Upper lobe of right lung (tissue), 1 donor: ENCODE data around the gene MINK1. TPM values are rescaled to one million over a fixed set of nuclear protein-coding genes. Genes with fewer than 3 reads are reported as not detected.

ENCODE experiments used
- ATAC-seq: fragments of 200-7000 bp; cut with Tn5 transposase; one replicate; pipeline ENCODE4 v1.9.1; 2020; ENCODE audit warnings: mild to moderate bottlenecking, moderate library complexity
- DNase-seq: peaks from one replicate; pipeline ENCODE4 v3.0.0-alpha.2; 2020
- H3K27ac ChIP-seq: fragments of 200-600 bp; one replicate; pipeline ENCODE4 v1.8.0; 2022
- H3K27me3 ChIP-seq: fragments of 200-600 bp; one replicate; pipeline ENCODE4 v1.8.0; 2022; ENCODE audit warnings: mild to moderate bottlenecking
- H3K36me3 ChIP-seq: fragments of 200-600 bp; one replicate; pipeline ENCODE4 v1.8.0; 2022
- H3K4me1 ChIP-seq: fragments of 200-600 bp; one replicate; pipeline ENCODE4 v1.8.0; 2022
- H3K4me3 ChIP-seq: fragments of 200-600 bp; one replicate; pipeline ENCODE4 v1.8.0; 2022; ENCODE audit warnings: mild to moderate bottlenecking
- H3K9me3 ChIP-seq: fragments of 200-600 bp; one replicate; pipeline ENCODE4 v1.8.0; 2022
- CTCF ChIP-seq: fragments of 200-600 bp; IDR thresholded peaks from one replicate; pipeline ENCODE4 v1.8.0; 2022; ENCODE audit warnings: antibody characterized with exemption
- intact Hi-C: fragments of 100-400 bp; cut with DNase I; formaldehyde crosslinking; loops from one replicate; pipeline ENCODE4 v1.11.0; 2022
- total RNA-seq: library from RNA; stranded (reverse); fragmentation: NEBNext Ultra II Directional; extraction: Animal tissue kit (Norgen Biotek cat#: 25700); gene quantifications from one replicate; pipeline ENCODE4 v1.2.1, GENCODE V29; 2021
- donor health status: DM: no; HTN: yes; CAD: no; lungs with severe emphysema.

MINK1 gene
- total RNA-seq, 1 donor from 2014 or later: 121 TPM

DNA sequence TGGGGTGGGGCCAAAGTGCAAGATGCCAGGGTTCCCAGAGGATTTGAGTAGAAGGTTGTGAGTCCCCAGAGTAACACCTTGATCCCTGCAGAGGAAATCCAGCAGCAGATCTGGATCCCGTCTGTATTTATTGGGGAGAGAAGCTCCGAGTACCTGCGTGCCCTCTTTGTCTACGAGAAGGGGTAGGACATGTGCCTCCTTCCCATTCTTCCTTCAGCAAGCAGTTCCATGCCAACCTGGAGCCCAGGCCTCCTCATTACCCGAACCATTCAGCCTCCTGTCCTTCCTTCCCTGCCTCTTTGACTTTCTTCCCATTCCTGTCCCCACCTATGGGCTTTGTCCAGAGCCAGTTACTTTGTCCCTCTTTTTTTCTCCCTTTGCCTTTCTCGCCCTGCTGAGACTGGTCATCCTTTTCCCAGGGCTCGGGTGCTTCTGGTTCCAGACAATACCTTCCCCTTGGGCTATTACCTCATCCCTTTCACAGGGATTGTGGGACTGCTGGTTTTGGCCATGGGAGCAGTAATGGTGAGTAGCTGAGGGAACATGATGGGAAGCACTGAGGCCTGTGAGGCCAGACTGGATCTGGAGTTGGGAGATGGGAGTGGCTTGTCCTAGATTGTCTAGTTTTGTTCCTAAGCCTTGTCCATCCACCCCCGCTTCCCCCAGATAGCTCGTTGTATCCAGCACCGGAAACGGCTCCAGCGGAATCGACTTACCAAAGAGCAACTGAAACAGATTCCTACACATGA is 109.8 kb downstream of the MINK1 start:
- intact Hi-C loops: no loop called here
- Histone ChIP-seq H3K27ac (no peak overlapping the region), H3K9me3 (no peaks in the 10 kb centered on the region), H3K27me3 (no peaks in the 10 kb centered on the region), H3K4me3 (no peak overlapping the region), H3K36me3 (peaks cover 53% of the 10 kb centered on the region), H3K4me1 (peaks cover 70% of the 10 kb centered on the region)
- no peak for ATAC-seq
- DNase-seq: no peak
- no peak for TF ChIP-seq CTCF

- no peak for DNase-seq
- ATAC-seq: no peak
- Histone ChIP-seq H3K27me3 (no peaks in the 10 kb centered on the region), H3K36me3 (peaks cover 49% of the 10 kb centered on the region), H3K4me3 (peak overlapping the region; percentile 25), H3K4me1 (peaks cover 60% of the 10 kb centered on the region), H3K27ac (peak overlapping the region; percentile 97), H3K9me3 (no peaks in the 10 kb centered on the region)
- TF ChIP-seq CTCF: no peak
- intact Hi-C loops: no loop called here
Observed at GRCh38 chr17:4944163-4944553, 111.0 kb downstream of the MINK1 start.

DNA sequence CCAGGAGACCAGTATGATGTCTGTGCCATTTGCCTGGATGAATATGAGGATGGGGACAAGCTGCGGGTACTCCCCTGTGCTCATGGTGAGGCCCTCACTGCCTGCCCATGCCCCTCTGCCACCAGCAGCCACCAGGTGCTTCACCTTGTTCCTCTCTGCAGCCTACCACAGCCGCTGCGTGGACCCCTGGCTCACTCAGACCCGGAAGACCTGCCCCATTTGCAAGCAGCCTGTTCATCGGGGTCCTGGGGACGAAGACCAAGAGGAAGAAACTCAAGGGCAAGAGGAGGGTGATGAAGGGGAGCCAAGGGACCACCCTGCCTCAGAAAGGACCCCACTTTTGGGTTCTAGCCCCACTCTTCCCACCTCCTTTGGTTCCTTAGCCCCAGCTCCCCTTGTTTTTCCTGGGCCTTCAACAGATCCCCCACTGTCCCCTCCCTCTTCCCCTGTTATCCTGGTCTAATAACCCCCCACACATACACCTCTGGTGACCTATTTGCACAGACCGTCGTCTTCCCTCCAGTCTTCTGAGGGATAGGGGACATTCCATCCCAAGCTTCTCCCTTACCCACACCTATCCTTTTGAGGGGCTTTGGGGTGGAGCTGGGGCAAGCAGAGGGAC is 111.5 kb downstream of the MINK1 start:
- intact Hi-C loops: no loop called here
- no peak for TF ChIP-seq CTCF
- H3K4me3 ChIP-seq: peak overlapping the region; percentile 25
- no peaks in the 10 kb centered on the region for H3K9me3 ChIP-seq
- DNase-seq (no peak), ATAC-seq (no peak)
- H3K4me1 ChIP-seq: peaks cover 60% of the 10 kb centered on the region
- H3K27me3 ChIP-seq: no peaks in the 10 kb centered on the region
- peak overlapping the region; percentile 97 for H3K27ac ChIP-seq
- peaks cover 49% of the 10 kb centered on the region for H3K36me3 ChIP-seq

DNA sequence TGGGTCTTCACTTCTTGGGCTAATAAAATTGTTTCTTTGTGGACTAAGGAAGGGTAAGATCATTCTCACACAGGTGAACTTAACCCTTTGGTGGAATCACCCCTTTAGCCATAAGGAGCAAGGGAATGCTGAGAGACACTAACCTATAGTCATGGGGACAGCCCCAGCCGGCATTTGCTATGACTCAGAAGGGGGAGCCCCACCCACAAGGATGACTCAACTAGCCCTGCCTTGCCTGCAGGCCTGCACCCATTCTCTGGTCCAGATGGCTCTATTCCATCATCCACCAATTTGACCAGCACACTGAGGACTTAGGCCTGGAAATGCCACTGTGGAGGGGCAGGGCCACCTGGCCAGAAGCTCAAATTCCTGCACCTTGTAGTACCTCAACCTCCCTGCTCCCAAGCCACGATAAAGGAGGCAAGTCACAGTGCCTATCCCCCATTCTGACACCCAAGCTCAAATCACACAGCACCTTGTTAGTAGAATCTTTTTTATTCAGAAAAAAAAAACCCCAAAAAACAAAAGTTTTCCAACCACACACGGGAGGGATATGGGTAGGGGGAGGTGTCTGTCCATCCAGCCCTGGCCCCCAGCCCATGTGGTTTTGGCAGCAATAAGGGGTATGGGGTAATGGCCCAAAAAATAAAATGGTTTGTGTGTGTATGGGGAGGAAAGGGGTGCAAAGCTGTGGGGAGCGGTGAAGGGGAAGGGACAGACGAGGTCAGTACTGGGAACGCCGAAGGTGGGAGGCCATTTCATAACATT is 112.2 kb downstream of the MINK1 start:
- no peaks in the 10 kb centered on the region for H3K9me3 ChIP-seq
- intact Hi-C loops: no loop called here
- H3K27me3 ChIP-seq: no peaks in the 10 kb centered on the region
- peaks cover 49% of the 10 kb centered on the region for H3K36me3 ChIP-seq
- peak; percentile 75 for DNase-seq
- H3K27ac ChIP-seq: peak overlapping the region; percentile 97
- no peak for TF ChIP-seq CTCF
- H3K4me1 ChIP-seq: peaks cover 63% of the 10 kb centered on the region
- ATAC-seq: peak; percentile 5
- peak overlapping the region; percentile 99 for H3K4me3 ChIP-seq

- H3K27me3 ChIP-seq: no peaks in the 10 kb centered on the region
- H3K36me3 ChIP-seq: peaks cover 49% of the 10 kb centered on the region
- intact Hi-C loops: no loop called here
- H3K4me1 ChIP-seq: peaks cover 66% of the 10 kb centered on the region
- ATAC-seq (no peak), DNase-seq (no peak)
- no peaks in the 10 kb centered on the region for H3K9me3 ChIP-seq
- no peak for TF ChIP-seq CTCF
- peak overlapping the region; percentile 99 for H3K4me3 ChIP-seq
- H3K27ac ChIP-seq: peak overlapping the region; percentile 97
Observed at GRCh38 chr17:4945944-4946280, 112.8 kb downstream of the MINK1 start.
